ENCODE measurements around the gene ECT2L. TPM values are rescaled to one million over a fixed set of nuclear protein-coding genes. Genes with fewer than 3 reads are reported as not detected.

The ECT2L gene
- total and polyA plus RNA-seq, 2 donors (not counting 1 experiment from before 2014, with no cell fraction given), result 0.17 TPM; not detected in 1

DNA sequence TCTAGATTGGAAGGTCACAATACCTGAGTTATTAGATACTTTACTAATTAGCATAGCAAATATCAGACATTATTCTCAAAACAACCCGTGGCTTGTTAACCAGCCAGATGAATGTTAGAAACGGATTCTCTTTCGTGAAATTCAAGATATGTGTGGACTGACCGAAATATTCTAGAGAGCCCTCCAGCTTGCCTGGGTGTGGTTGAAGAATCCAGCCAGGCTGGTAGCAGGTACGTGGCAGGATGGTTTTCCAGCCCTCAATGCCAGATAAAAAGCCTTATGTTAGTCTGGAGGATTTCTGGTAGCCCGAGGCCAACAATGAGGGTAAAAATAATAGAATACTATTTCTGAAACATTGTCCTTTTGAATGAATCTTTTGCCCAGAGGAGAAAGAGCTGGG lies 19.3 kb downstream of the ECT2L start:
- no peaks in the 10 kb centered on the region for H3K9me3 ChIP-seq (ENCODE audit: control insufficient read depth, insufficient read depth, low read depth, low read length)

GRCh38 chr6:138815797-138816528 lies 20.1 kb downstream of the ECT2L start:
- peak; percentile 66 to 84 for DNase-seq (ENCODE audit: low read depth in 2 of 2)
- no peak overlapping the region for H2AFZ ChIP-seq (ENCODE audit: low read length)
- no peaks in the 10 kb centered on the region for H3K36me3 ChIP-seq (ENCODE audit: control insufficient read depth, insufficient read depth, low read length)

More for the DNA sequence above, 19.3 kb downstream of the ECT2L start:
- no peak overlapping the region for H2AFZ ChIP-seq (ENCODE audit: low read length)
- H3K79me2 ChIP-seq (ENCODE audit: control insufficient read depth, insufficient read depth, low read length), result no peaks in the 10 kb centered on the region
- TF ChIP-seq, protein P1, sequence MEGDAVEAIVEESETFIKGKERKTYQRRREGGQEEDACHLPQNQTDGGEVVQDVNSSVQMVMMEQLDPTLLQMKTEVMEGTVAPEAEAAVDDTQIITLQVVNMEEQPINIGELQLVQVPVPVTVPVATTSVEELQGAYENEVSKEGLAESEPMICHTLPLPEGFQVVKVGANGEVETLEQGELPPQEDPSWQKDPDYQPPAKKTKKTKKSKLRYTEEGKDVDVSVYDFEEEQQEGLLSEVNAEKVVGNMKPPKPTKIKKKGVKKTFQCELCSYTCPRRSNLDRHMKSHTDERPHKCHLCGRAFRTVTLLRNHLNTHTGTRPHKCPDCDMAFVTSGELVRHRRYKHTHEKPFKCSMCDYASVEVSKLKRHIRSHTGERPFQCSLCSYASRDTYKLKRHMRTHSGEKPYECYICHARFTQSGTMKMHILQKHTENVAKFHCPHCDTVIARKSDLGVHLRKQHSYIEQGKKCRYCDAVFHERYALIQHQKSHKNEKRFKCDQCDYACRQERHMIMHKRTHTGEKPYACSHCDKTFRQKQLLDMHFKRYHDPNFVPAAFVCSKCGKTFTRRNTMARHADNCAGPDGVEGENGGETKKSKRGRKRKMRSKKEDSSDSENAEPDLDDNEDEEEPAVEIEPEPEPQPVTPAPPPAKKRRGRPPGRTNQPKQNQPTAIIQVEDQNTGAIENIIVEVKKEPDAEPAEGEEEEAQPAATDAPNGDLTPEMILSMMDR (conservative IDR thresholded peaks at IDR 0.05 in 1 of 2, IDR thresholded peaks at IDR 0.05 in 1 of 2; ENCODE audit: low read depth in 1 of 2, low read length in 2 of 2), result no peak
- TF ChIP-seq EZH2 (IDR thresholded peaks at IDR 0.05; ENCODE audit: low read length, missing control alignments), result no peak
- no peak overlapping the region for H3K27ac ChIP-seq (ENCODE audit: insufficient read depth, low read length)
- no peaks in the 10 kb centered on the region for H4K20me1 ChIP-seq (ENCODE audit: control insufficient read depth, extremely low read depth, insufficient read depth, low read length)
- peaks cover 2% of the 10 kb centered on the region for H3K27me3 ChIP-seq (ENCODE audit: control insufficient read depth, insufficient read depth, low read length)
- H3K9ac ChIP-seq (ENCODE audit: insufficient read depth, low read length), result no peak overlapping the region
- no peak for DNase-seq (ENCODE audit: low read depth in 2 of 2)
- H3K4me2 ChIP-seq (ENCODE audit: extremely low read depth, insufficient read depth, low read length), result no peak overlapping the region
- H3K4me3 ChIP-seq (replicated peaks in 1 of 4; ENCODE audit: control extremely low read depth in 1 of 4, insufficient read depth in 1 of 4, low read depth in 3 of 4, low read length in 4 of 4), result no peak overlapping the region
- no peaks in the 10 kb centered on the region for H3K4me1 ChIP-seq (ENCODE audit: control insufficient read depth, extremely low read depth, insufficient read depth, low read length)
- H3K36me3 ChIP-seq (ENCODE audit: control insufficient read depth, insufficient read depth, low read length), result no peaks in the 10 kb centered on the region

GRCh38 chr6:138817799-138818198 lies 21.9 kb downstream of the ECT2L start:
- Histone ChIP-seq H3K9ac (ENCODE audit: insufficient read depth, low read length) (no peak overlapping the region), H3K27me3 (ENCODE audit: control insufficient read depth, insufficient read depth, low read length) (no peaks in the 10 kb centered on the region), H3K27ac (ENCODE audit: insufficient read depth, low read length) (no peak overlapping the region), H2AFZ (ENCODE audit: low read length) (peak overlapping the region; percentile 24), H3K4me1 (ENCODE audit: control insufficient read depth, extremely low read depth, insufficient read depth, low read length) (no peaks in the 10 kb centered on the region), H3K9me3 (ENCODE audit: control insufficient read depth, insufficient read depth, low read depth, low read length) (no peaks in the 10 kb centered on the region), H3K79me2 (ENCODE audit: control insufficient read depth, insufficient read depth, low read length) (no peaks in the 10 kb centered on the region), H3K4me2 (ENCODE audit: extremely low read depth, insufficient read depth, low read length) (no peak overlapping the region), H3K4me3 (replicated peaks in 1 of 4; ENCODE audit: control extremely low read depth in 1 of 4, insufficient read depth in 1 of 4, low read depth in 3 of 4, low read length in 4 of 4) (no peak overlapping the region), H3K36me3 (ENCODE audit: control insufficient read depth, insufficient read depth, low read length) (no peaks in the 10 kb centered on the region), H4K20me1 (ENCODE audit: control insufficient read depth, extremely low read depth, insufficient read depth, low read length) (no peaks in the 10 kb centered on the region)
- peak; percentile 41 to 88 for DNase-seq (ENCODE audit: low read depth in 2 of 2)
- TF ChIP-seq, protein P1 (conservative IDR thresholded peaks at IDR 0.05 in 1 of 2, IDR thresholded peaks at IDR 0.05 in 1 of 2; ENCODE audit: low read depth in 1 of 2, low read length in 2 of 2), result no peak
- TF ChIP-seq EZH2 (IDR thresholded peaks at IDR 0.05; ENCODE audit: low read length, missing control alignments), result no peak

More at GRCh38 chr6:138815797-138816528, 20.1 kb downstream of the ECT2L start:
- Histone ChIP-seq H3K79me2 (ENCODE audit: control insufficient read depth, insufficient read depth, low read length) (no peaks in the 10 kb centered on the region), H3K4me3 (replicated peaks in 1 of 4; ENCODE audit: control extremely low read depth in 1 of 4, insufficient read depth in 1 of 4, low read depth in 3 of 4, low read length in 4 of 4) (no peak overlapping the region), H3K27ac (ENCODE audit: insufficient read depth, low read length) (no peak overlapping the region), H4K20me1 (ENCODE audit: control insufficient read depth, extremely low read depth, insufficient read depth, low read length) (no peaks in the 10 kb centered on the region), H3K9me3 (ENCODE audit: control insufficient read depth, insufficient read depth, low read depth, low read length) (no peaks in the 10 kb centered on the region), H3K4me1 (ENCODE audit: control insufficient read depth, extremely low read depth, insufficient read depth, low read length) (no peaks in the 10 kb centered on the region), H3K27me3 (ENCODE audit: control insufficient read depth, insufficient read depth, low read length) (peaks cover 1% of the 10 kb centered on the region), H3K9ac (ENCODE audit: insufficient read depth, low read length) (no peak overlapping the region), H3K4me2 (ENCODE audit: extremely low read depth, insufficient read depth, low read length) (no peak overlapping the region)
- no peak for TF ChIP-seq EZH2 (IDR thresholded peaks at IDR 0.05; ENCODE audit: low read length, missing control alignments)
- TF ChIP-seq, protein P1 (conservative IDR thresholded peaks at IDR 0.05 in 1 of 2, IDR thresholded peaks at IDR 0.05 in 1 of 2; ENCODE audit: low read depth in 1 of 2, low read length in 2 of 2), result peak; percentile 63 to 81
